Measurements from ENCODE around the gene IL19.
A peak's percentile ranks its signal among the peaks of the same experiment; 100 is the strongest.
"Not testable (repeated sequence)": the region's sequence is repeated elsewhere in the genome, so short reads cannot be mapped to it uniquely, and the experiment has no call there.

Gene IL19

GRCh38 chr1:206741142-206741701 lies 29.4 kb upstream of the IL19 start:
- DNase-seq = no peak

- DNase-seq = no peak
Observed at GRCh38 chr1:206742719-206743383, 27.7 kb upstream of the IL19 start.

GRCh38 chr1:206744683-206745082 lies 25.9 kb upstream of the IL19 start:
- DNase-seq = no peak

GRCh38 chr1:206745301-206745700 lies 25.3 kb upstream of the IL19 start:
- no peak for DNase-seq

GRCh38 chr1:206748348-206749030 lies 22.1 kb upstream of the IL19 start:
- no peak for DNase-seq

- DNase-seq = no peak
Observed at GRCh38 chr1:206751891-206752290, 18.7 kb upstream of the IL19 start.

GRCh38 chr1:206752481-206752880 lies 18.1 kb upstream of the IL19 start:
- DNase-seq = no peak

GRCh38 chr1:206753141-206753540 lies 17.4 kb upstream of the IL19 start:
- peak; percentile 33 for DNase-seq

GRCh38 chr1:206754011-206754410 lies 16.6 kb upstream of the IL19 start:
- DNase-seq = no peak

- no peak for DNase-seq
Observed at GRCh38 chr1:206757524-206758266, 12.9 kb upstream of the IL19 start.

GRCh38 chr1:206760590-206760989 lies 10.0 kb upstream of the IL19 start:
- no peak for DNase-seq

- DNase-seq = no peak
Observed at GRCh38 chr1:206761159-206761768, 9.3 kb upstream of the IL19 start.

- not testable (repeated sequence) for DNase-seq
Observed at GRCh38 chr1:206762741-206763364, 7.7 kb upstream of the IL19 start.

GRCh38 chr1:206765771-206766170 lies 4.8 kb upstream of the IL19 start:
- DNase-seq = not testable (repeated sequence)

- DNase-seq = peak; percentile 22
Observed at GRCh38 chr1:206766251-206766856, 4.2 kb upstream of the IL19 start.

GRCh38 chr1:206768472-206769303 lies 1.9 kb upstream of the IL19 start:
- DNase-seq = no peak

- DNase-seq = no peak
Observed at GRCh38 chr1:206769304-206769731, 1.3 kb upstream of the IL19 start.

GRCh38 chr1:206771338-206771692 lies 742 bp downstream of the IL19 start:
- DNase-seq = no peak

GRCh38 chr1:206772243-206772937 lies 1.8 kb downstream of the IL19 start, which contains the start of gene IL10:
Gene IL10 (minus strand): TSS chr1:206772494. CDS start chr1:206772435, 59 bp downstream.
- DNase-seq = no peak

- no peak for DNase-seq
Observed at GRCh38 chr1:206774093-206774492, 3.5 kb downstream of the IL19 start.

GRCh38 chr1:206776229-206776628 lies 5.7 kb downstream of the IL19 start:
- DNase-seq = no peak

Data from amniotic stem cell (primary cell).